HCT116 (cell line): ENCODE measurements around the gene FRAT2. TPM values are rescaled to one million over a fixed set of nuclear protein-coding genes. Genes with fewer than 3 reads are reported as not detected.

Experiments
- ATAC-seq: fragments of 200-7000 bp; cut with Tn5 transposase; 2 replicates; pipeline ENCODE4 v1.9.1; 2020; ENCODE audit warnings: mild to moderate bottlenecking, moderate library complexity
- BruUV-seq: library from RNA; stranded (reverse); fragments of 400-500 nt; replicated peaks from 2 replicates; lab custom pipeline; 2021; lab: Mats Ljungman, UMichigan
- CTCF ChIA-PET: fragments of 300-600 bp; sonication (Branson Sonifier 250); formaldehyde crosslinking; loops from one replicate; lab custom pipeline; 2021; ENCODE audit warnings: antibody characterized with exemption; lab: Charles Lee
- POLR2A ChIA-PET: fragments of 300-600, 350-600 bp; sonication (Branson Sonifier 250); formaldehyde crosslinking; loops from one replicate; lab custom pipeline; 2021; ENCODE audit warnings: antibody characterized with exemption; lab: Charles Lee
- RAD21 ChIA-PET, 2 experiments: fragments of 300-600 bp; sonication (Branson Sonifier 250); formaldehyde crosslinking; loops; one replicate each; lab custom pipeline; 2023; ENCODE audit warnings: low total read pairs in 2 of 2; ENCODE audit not compliant: uncharacterized antibody in 2 of 2, unreplicated experiment in 2 of 2, low non-redundant PET in 1 of 2; lab: Charles Lee
- DNase-seq: peaks from one replicate; pipeline ENCODE4 v3.0.0-alpha.2; 2010; ENCODE audit warnings: low read depth, low spot score
- H2AFZ ChIP-seq: fragments of 200-600 bp; shearing (Covaris generic), sonication (generic); 2 replicates; pipeline ENCODE4 v1.6.1; 2017; ENCODE audit warnings: low read depth, mixed run types, mixed read lengths, antibody characterized with exemption, low read length; ENCODE audit not compliant: poor library complexity, severe bottlenecking
- H3K27ac ChIP-seq: 2 replicates; pipeline ENCODE4 v1.5.1; 2012; ENCODE audit warnings: low read depth, low read length
- H3K27me3 ChIP-seq: fragments of 200-600 bp; sonication (generic); 2 replicates; pipeline ENCODE4 v1.6.1; 2016; ENCODE audit warnings: mixed run types, low read length, mixed read lengths; ENCODE audit not compliant: insufficient read depth
- H3K36me3 ChIP-seq, 2 experiments: fragments of 200-500 bp in 1 of 2; fragments of 200-600 bp in 1 of 2; sonication (Bioruptor generic) in 1 of 2; sonication (generic) in 1 of 2; 2 replicates each; pipeline versions ENCODE4 v1.5.1 to v1.6.1; 2014 to 2016; ENCODE audit warnings: low read length in 2 of 2, inconsistent platforms in 1 of 2, mixed read lengths in 1 of 2, mixed run types in 1 of 2; ENCODE audit not compliant: insufficient read depth in 2 of 2, control insufficient read depth in 1 of 2
- H3K4me1 ChIP-seq, 2 experiments: fragments of 200-600 bp in 1 of 2; sonication (generic) in 1 of 2; 2 replicates each; pipeline versions ENCODE4 v1.5.1 to v1.6.1; 2012 to 2017; ENCODE audit warnings: low read length in 2 of 2, inconsistent platforms in 1 of 2, mild to moderate bottlenecking in 1 of 2, mixed read lengths in 1 of 2, mixed run types in 1 of 2, moderate library complexity in 1 of 2; ENCODE audit not compliant: insufficient read depth in 2 of 2, control insufficient read depth in 1 of 2
- H3K4me2 ChIP-seq: fragments of 200-600 bp; sonication (generic); 2 replicates; pipeline ENCODE4 v1.6.1; 2017; ENCODE audit warnings: mixed run types, low read length, mixed read lengths
- H3K4me3 ChIP-seq, 2 experiments: fragments of 200-600 bp in 1 of 2; sonication (generic) in 1 of 2; replicated peaks in 1 of 2; 2 replicates each; pipeline ENCODE4 v1.5.1; 2011 to 2016; ENCODE audit warnings: low read length in 2 of 2, control low read depth in 1 of 2, low read depth in 1 of 2, mild to moderate bottlenecking in 1 of 2, mixed read lengths in 1 of 2, mixed run types in 1 of 2
- H3K79me2 ChIP-seq: fragments of 200-600 bp; sonication (generic); 2 replicates; pipeline ENCODE4 v1.6.1; 2017; ENCODE audit warnings: mild to moderate bottlenecking, mixed run types, low read length, moderate library complexity, mixed read lengths; ENCODE audit not compliant: insufficient read depth
- H3K9ac ChIP-seq: fragments of 200-600 bp; sonication (generic); 2 replicates; pipeline ENCODE4 v1.6.1; 2016; ENCODE audit warnings: low read length, mixed read lengths
- H3K9me2 ChIP-seq: fragments of 200-600 bp; sonication (generic), shearing (Covaris generic); 2 replicates; pipeline ENCODE4 v1.6.1; 2017; ENCODE audit warnings: mixed run types, mild to moderate bottlenecking, moderate library complexity; ENCODE audit not compliant: insufficient read depth
- H3K9me3 ChIP-seq, 2 experiments: fragments of 200-500 bp in 1 of 2; fragments of 200-600 bp in 1 of 2; sonication (Bioruptor generic) in 1 of 2; sonication (generic) in 1 of 2; 2 replicates each; pipeline ENCODE4 v1.6.1; 2014 to 2017; ENCODE audit warnings: low read length in 2 of 2, mixed read lengths in 2 of 2, inconsistent platforms in 1 of 2, low read depth in 1 of 2, mild to moderate bottlenecking in 1 of 2, mixed run types in 1 of 2, moderate library complexity in 1 of 2; ENCODE audit not compliant: control insufficient read depth in 1 of 2, insufficient read depth in 1 of 2
- H4K20me1 ChIP-seq: fragments of 200-600 bp; sonication (generic), shearing (Covaris generic); 2 replicates; pipeline ENCODE4 v1.6.1; 2017; ENCODE audit warnings: mixed run types, mild to moderate bottlenecking, moderate library complexity; ENCODE audit not compliant: insufficient read depth
- CEBPB ChIP-seq: IDR thresholded peaks from 2 replicates; pipeline ENCODE4 v1.6.1; 2012; ENCODE audit warnings: low read depth
- CTCF ChIP-seq, 3 experiments: fragments of 200-600 bp in 1 of 3; sonication (generic) in 1 of 3; IDR thresholded peaks in 2 of 3; conservative IDR thresholded peaks in 1 of 3; 2 replicates each; pipeline ENCODE4 v1.5.1; 2012 to 2017; ENCODE audit warnings: low read depth in 2 of 3, low read length in 2 of 3, antibody characterized with exemption in 1 of 3, borderline replicate concordance in 1 of 3, control low read depth in 1 of 3, mild to moderate bottlenecking in 1 of 3, mixed read lengths in 1 of 3, mixed run types in 1 of 3, moderate library complexity in 1 of 3; ENCODE audit not compliant: insufficient read depth in 1 of 3
- RAD21 ChIP-seq: IDR thresholded peaks from 2 replicates; pipeline ENCODE4 v1.6.1; 2012; ENCODE audit warnings: low read depth, mild to moderate bottlenecking
- SRF ChIP-seq: IDR thresholded peaks from 2 replicates; pipeline ENCODE4 v1.6.1; 2012; ENCODE audit warnings: low read depth
- intact Hi-C: fragments of 100-400 bp; cut with micrococcal nuclease; formaldehyde crosslinking; loops from 2 replicates; pipeline ENCODE4 v1.10.0; 2022
- total RNA-seq: library from RNA; stranded (reverse); gene quantifications from one replicate; pipeline ENCODE4 v1.2.1, GENCODE V29; 2021; ENCODE audit not compliant: unreplicated experiment

Gene FRAT2
- total RNA-seq, 1 experiment from 2014 or later = 10.7 TPM

- POLR2A ChIA-PET = no interaction called here
- BruUV-seq = no TSS peak
Measured at GRCh38 chr10:97355571-97355975, 21.0 kb upstream of the FRAT2 start.

More at GRCh38 chr10:97355571-97355975, 21.0 kb upstream of the FRAT2 start:
- ChIA-PET RAD21 (no interaction called here), CTCF (interaction anchor here (1.4 kb wide), 2 partner anchors 77 to 145 kb away, joined by 4 to 7 read pairs; no protein-coding TSS in a partner anchor)
- H3K9me2 ChIP-seq = no peaks in the 10 kb centered on the region
- H4K20me1 ChIP-seq = no peaks in the 10 kb centered on the region
- H3K4me2 ChIP-seq = no peak overlapping the region
- no peak overlapping the region for H3K9ac ChIP-seq
- DNase-seq = no peak
- no peak overlapping the region for H3K4me3 ChIP-seq
- H3K27ac ChIP-seq = no peak overlapping the region
- no peaks in the 10 kb centered on the region for H3K79me2 ChIP-seq
- H3K27me3 ChIP-seq = no peaks in the 10 kb centered on the region
- peak; percentile 51 for ATAC-seq
- no peak overlapping the region for H2AFZ ChIP-seq
- intact Hi-C loops = loop anchor here (2.0 to 5.0 kb wide), 2 partner anchors 77 to 283 kb away; no protein-coding TSS in a partner anchor
- no peaks in the 10 kb centered on the region for H3K9me3 ChIP-seq
- peak; percentile 63; the same call in 1 of the 2 replicates for TF ChIP-seq RAD21
- peak; percentile 25 to 36 (median 31); a peak in 5 of 6 replicates for TF ChIP-seq CTCF (IDR thresholded peaks at IDR 0.05 in 2 of 3, conservative IDR thresholded peaks at IDR 0.05 in 1 of 3; ENCODE audit: borderline replicate concordance in 1 of 3, insufficient read depth in 1 of 3, low read depth in 2 of 3, low read length in 2 of 3)
- TF ChIP-seq SRF = peak; percentile 78
- no peak for TF ChIP-seq CEBPB
- TF ChIP-seq, all 23 proteins: peak for 3
- Histone ChIP-seq H3K4me1 (no peaks in the 10 kb centered on the region), H3K36me3 (peaks cover 21 to 38% of the 10 kb centered on the region in 2 experiments; a peak in 3 of 4 replicates)
